Measurements from ENCODE around the gene DNAH2.

DNA sequence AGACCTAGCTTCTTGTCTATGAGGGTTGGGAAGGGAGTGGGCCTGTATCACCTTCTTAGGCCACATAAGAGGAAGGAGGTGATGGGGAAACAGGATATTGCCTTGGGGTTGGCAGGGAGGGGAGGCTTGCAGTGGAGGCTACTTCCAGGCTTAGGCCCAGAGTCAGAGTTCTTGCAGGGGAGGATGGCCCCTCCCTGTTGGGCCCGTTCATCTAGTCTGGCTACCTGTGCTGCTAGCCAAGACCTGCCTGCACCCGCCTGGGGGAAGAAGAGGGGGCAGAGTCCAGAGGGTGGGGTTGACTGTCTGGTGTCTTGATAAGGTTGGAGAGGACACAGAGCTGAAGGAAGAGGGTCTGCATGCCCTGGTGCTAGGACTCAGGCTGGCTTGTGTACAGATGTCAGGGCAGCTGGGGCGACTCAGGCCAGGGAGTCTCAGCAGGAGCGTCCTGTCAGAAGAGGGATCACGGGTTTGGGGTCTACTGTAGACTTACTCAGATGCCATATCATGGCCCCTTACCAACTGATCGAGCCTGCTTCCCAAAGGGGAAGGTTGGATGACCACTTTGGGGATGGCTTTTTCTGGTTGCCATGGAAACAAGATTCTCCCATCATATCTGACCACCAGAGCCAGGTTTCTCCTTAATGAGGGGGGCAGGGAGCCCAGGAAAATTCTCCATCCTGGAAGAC, 121.8 kb downstream of the DNAH2 start:
- TF ChIP-seq, protein P1, sequence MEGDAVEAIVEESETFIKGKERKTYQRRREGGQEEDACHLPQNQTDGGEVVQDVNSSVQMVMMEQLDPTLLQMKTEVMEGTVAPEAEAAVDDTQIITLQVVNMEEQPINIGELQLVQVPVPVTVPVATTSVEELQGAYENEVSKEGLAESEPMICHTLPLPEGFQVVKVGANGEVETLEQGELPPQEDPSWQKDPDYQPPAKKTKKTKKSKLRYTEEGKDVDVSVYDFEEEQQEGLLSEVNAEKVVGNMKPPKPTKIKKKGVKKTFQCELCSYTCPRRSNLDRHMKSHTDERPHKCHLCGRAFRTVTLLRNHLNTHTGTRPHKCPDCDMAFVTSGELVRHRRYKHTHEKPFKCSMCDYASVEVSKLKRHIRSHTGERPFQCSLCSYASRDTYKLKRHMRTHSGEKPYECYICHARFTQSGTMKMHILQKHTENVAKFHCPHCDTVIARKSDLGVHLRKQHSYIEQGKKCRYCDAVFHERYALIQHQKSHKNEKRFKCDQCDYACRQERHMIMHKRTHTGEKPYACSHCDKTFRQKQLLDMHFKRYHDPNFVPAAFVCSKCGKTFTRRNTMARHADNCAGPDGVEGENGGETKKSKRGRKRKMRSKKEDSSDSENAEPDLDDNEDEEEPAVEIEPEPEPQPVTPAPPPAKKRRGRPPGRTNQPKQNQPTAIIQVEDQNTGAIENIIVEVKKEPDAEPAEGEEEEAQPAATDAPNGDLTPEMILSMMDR (conservative IDR thresholded peaks at IDR 0.05; ENCODE audit: low read depth, low read length): no peak
- TF ChIP-seq RAD21 (IDR thresholded peaks at IDR 0.05; ENCODE audit: low read length) (no peak), POLR2A (IDR thresholded peaks at IDR 0.05; ENCODE audit: low read depth, low read length) (peak; percentile 4; the same call in 1 of the 2 replicates), BHLHE40 (IDR thresholded peaks at IDR 0.05; ENCODE audit: low read depth, low read length) (no peak), MAZ (IDR thresholded peaks at IDR 0.05; ENCODE audit: borderline replicate concordance, low read depth, low read length) (no peak), SMC3 (IDR thresholded peaks at IDR 0.05; ENCODE audit: low read depth, low read length) (no peak), CHD1 (IDR thresholded peaks at IDR 0.05; ENCODE audit: low read depth, low read length) (no peak), FOS (IDR thresholded peaks at IDR 0.05; ENCODE audit: low read depth, low read length) (no peak), CEBPB (IDR thresholded peaks at IDR 0.05; ENCODE audit: low read depth, low read length) (no peak)
- TF ChIP-seq, protein P2, sequence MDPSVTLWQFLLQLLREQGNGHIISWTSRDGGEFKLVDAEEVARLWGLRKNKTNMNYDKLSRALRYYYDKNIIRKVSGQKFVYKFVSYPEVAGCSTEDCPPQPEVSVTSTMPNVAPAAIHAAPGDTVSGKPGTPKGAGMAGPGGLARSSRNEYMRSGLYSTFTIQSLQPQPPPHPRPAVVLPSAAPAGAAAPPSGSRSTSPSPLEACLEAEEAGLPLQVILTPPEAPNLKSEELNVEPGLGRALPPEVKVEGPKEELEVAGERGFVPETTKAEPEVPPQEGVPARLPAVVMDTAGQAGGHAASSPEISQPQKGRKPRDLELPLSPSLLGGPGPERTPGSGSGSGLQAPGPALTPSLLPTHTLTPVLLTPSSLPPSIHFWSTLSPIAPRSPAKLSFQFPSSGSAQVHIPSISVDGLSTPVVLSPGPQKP (IDR thresholded peaks at IDR 0.05; ENCODE audit: borderline replicate concordance, low read depth, low read length): no peak
